Esophagus mucosa (tissue), 1 donor: ENCODE results near the gene AFF2. TPM values are rescaled to one million over a fixed set of nuclear protein-coding genes. Genes with fewer than 3 reads are reported as not detected.

Source experiments
- ATAC-seq: fragments of 200-7000 bp; cut with Tn5 transposase; one replicate; pipeline ENCODE4 v1.9.1; 2020
- total RNA-seq: library from RNA; stranded (reverse); gene quantifications from one replicate; pipeline ENCODE4 v1.2.4, GENCODE V29; 2023
- donor health status: DM: yes; HTN: yes; CAD: no.

AFF2 gene
- total RNA-seq, 1 donor from 2014 or later = 0.24 TPM

DNA sequence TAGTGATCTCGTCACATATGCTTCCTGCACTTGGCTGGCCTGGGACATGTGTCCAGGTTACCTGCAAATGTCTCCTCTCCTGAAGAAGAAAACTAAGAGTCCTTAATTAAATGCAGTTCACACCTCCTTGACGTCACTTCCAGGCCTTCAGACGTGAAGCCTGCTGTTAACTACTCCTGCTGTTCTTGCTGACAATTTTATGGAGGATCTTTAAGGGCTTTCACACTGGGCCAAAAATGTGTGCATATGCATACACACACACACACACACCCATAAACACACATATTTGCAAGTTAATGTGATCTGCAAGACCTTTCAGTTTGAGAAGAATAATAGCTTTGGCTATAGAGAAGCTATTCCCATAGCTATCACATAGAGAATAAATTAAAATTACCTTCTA, 267.9 kb downstream of the AFF2 start:
- no peak for ATAC-seq

DNA sequence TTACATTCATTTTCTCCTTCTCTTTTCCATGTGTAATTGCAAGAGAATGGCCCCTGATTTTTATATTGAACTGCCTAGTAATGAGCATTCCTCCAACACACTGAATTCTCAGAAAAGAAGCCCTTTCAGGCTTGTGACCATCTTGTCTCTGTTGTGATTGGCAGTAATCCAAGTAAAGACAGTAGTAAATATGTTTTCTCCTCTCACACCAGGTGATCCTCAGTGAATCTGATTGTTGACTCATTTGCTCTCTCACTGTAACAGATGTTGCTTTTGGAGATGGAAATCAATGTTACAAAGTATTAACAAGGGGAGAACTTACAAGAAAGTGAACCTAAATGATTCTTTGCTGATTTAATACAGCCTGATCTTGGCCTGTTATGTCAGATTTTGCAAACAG, 271.0 kb downstream of the AFF2 start:
- ATAC-seq = no peak

DNA sequence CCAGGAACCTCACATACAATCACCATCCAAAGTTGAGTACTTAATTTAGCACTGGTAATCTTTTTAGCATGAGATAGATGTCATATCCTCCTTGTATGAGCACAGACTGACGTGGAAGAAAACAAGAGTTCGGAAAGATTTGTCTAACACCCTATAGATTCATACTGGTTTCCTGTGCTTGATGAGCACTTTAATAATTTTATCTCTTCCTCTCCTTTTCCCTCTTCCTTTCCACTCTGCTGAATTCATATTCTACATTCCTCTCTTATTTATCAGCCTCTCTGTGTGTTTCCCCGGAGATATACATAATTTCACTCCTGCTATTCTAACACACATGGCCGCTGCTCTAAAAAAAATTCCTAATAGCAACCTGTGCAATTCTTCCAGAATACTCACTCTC, 273.9 kb downstream of the AFF2 start:
- no peak for ATAC-seq

DNA sequence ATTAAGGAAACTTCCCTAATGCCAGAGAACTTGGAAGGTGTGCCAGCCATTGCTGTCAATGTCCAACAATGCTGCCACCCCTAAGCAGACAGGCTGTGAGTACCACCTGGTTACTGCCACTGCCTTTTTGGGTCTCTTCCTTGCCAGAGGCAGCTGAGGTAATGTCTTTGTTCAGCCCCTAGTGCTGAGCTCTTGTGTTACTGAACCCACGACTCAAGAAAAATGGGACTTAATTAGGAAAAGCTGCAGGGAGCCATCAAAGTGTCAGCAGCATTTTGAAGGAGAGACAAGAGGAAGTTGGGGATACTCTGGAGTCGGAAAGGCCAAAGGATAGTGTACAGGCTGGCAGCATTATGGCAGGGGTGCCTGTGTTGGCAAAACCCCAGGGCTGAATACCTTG, 283.7 kb downstream of the AFF2 start:
- no peak for ATAC-seq

DNA sequence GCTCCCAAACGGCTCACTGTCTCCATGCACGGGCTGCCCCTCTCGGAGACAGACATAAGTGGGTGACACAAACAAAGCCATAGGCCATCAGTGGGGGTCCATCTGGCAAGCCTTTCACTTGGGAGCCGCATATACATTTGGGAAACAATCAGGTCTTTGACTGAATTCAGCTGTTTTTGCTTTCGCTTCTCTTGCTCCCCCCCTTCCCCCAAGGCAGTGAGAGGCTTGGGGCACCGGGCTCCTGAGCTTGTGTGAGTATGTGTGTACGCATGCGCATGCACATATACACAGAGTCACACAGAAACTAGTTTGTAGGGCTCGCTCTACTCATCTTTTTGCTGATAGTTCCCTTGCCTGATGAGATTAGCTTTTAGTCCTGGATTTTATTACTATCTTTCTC, 284.4 kb downstream of the AFF2 start:
- no peak for ATAC-seq

DNA sequence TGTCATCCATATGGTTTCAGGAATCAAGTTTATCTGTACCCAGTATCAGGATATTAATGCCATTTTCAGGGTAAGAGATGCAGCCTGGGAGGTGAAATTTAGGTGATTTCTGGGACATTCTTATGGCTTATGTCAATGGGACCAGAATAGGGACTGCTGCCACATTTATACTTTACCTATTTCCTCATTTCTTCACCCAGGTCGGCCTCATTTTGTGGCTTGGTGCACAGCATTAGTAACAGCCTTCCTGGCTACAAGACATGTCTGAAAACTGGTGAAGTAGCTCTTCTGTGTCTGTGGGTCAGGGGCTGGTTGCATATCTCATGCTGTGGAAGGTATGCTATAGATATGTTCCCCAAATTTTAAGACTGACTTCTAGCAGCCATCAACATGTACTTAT, 284.8 kb downstream of the AFF2 start:
- ATAC-seq = no peak

DNA sequence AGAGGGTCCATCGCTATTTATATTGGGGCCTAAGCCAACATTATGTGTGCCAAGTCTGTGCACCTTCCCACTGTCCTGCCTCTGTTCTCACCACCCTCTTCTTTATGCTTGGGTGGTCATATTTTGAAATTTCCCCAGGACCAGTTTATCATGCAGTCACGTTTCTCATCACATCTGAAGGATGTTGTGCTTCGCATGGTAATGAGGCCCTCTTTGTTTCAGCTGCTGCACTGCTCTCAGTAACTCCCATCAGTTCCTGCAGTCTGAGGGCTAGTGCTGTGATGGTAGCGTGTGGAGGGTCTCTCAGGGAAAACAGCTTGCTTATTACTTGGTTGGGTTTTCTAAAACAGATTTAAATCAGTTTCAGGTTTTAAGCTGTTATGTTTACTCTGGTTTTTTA, 288.0 kb downstream of the AFF2 start:
- ATAC-seq = no peak

DNA sequence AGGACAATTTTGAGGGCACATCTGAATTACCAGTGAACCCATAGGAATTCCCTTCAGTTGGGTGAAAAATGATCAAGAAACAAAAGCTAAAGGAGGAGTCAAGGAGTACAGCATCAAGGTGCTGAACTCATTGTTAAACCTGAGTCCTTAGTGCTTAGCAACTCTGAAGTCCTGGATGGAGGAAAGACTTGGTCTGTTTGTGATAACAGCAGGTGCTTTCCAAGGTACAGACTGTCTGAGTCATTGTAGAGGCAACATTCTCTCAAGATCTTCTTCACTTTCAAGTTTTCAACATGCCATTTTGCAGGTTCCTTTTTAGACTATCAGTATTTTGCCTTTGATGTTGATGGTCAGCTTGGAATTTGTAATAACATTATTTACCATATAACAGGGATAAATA, 293.9 kb downstream of the AFF2 start:
- no peak for ATAC-seq

DNA sequence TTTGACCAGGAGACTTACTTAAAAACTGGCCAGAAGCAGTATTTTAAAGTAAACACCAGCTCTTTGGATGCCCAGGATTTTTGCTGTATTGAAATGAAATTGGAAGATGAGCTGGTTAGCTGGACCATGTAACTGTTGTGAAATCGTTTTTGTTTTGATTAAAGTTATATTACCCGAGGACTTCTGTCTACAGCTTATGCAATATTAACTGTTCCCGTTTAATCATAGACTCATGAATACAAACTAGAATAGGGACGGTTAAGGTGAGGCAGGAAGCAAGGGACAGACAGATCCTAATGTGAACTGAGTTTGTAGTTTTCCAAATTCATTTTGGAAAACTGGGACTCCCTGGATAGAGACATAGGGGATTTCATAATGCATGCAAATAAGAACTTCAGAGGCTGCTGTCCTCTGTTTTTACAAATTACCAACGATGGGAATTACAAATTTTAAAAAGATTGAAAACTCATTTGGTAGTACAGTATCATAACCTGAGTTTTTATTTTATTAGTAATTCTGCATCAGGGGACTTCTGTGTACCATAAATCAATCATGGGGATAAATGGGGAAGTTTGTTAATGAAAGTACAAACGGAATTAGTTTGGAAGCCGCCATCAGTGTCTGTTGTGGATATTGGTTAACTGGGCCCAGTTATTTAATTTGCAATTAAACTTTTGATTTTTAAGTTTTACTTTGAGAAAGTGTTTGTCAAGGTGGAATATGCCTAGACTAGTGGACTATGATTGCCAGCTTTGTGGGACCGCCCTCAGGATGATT, 304.4 kb downstream of the AFF2 start:
- no peak for ATAC-seq

DNA sequence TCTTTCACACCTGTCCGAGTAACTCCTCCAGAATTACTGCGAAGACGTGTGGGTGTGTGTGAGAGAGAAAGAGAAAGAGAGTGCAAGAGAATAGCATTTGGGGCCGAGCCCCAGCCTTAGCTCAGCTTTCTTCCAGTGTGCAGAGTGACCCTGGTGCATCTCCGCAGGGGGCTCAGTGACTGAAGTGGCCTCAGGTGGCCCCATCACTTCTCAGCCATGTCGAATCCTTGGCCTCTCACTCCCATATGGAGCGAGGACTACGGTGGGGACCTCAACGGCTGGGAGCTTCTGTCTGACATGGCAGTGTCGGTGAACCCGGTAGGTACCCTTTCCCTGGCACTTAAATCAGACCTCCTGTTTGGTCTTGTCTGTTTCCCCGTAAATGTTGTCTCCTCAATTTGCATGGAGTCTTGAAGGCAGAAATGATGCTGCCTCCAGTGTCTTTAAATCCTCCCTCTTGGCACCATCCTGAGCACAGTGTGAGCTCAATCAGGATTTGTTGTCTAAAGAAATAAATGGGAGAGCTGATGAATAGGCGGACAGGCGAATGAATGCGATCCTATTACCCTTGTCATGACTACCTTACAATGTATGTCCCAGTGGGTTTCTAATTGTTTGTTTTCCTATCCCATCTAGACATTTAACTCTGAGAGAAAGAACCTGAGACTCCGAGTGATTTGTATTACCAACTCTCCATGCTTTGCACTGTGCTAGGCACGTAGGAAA, 305.9 kb downstream of the AFF2 start:
- ATAC-seq = no peak

DNA sequence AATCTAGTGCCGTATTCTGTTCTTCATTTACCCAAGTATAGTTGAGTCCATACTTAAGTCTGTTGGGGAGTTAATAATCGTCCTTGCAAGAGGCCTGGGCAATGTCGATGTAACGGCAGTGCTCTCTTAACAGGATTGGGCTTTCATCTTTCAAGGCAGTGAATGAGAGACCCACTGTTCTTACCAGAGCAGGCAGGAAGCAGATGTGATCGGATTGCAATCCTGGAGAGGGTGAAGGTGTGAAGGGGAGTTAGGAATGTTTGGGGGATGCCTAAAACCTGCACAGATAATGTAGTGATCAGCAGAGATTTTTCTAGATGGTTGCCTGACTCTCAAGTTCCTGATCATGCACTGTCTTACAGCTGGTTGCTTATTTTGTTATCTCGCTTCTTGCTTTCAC, 308.4 kb downstream of the AFF2 start:
- no peak for ATAC-seq

DNA sequence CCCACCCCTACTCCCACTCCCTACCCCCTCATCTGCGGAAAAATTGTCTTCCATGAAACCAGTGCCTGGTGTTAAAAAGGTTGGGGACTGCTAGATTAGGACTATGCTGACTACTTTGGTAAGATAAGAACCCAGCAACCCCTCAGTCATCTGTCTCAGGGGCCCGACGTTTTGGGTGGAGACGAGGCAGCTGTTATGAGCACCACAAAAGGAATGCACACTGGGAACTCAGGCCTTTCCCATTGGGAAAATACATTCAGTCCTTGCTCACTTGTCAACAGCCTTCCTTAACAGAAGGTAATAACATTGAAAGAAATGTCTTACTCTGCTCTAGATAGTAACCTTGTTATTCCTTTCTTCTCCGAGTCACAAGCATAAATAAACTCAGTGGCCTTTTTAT, 310.8 kb downstream of the AFF2 start:
- no peak for ATAC-seq

DNA sequence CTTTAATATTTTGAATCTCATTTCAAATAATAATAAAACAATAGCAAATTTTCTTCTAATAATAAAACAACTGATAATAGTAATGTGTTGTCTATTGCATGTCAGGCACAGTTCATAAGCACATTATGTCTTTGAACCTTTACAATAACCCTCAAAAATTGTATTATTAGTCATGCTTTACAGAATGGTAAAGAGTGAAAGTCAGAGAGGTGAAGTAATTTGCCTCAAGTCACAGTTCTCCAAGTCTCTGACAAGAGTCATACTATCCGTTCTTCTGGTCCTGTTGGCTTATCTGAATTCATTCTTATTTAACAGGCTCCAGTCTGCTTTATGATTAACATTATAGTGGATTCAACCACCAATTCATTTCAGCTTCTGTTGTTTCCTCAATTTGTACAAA, 313.0 kb downstream of the AFF2 start:
- no peak for ATAC-seq

DNA sequence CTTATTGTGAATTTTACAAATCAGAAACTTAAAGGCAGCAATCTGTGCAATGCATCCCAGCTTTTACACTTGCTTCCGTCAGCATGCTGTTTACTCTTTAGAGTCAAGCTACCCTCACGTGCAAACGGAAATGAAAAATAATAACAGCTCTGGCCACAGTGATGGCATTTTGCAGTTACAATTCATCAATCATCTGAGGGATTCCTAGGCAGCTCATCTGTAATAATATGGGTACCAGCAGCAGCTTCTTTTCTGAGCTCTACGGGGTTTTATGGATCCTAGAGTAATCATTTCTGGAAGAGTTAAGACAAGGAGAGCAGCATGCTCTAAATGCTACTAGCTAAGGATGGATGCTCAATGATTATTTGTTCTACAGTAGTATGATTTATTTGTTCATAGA, 313.6 kb downstream of the AFF2 start:
- no peak for ATAC-seq

DNA sequence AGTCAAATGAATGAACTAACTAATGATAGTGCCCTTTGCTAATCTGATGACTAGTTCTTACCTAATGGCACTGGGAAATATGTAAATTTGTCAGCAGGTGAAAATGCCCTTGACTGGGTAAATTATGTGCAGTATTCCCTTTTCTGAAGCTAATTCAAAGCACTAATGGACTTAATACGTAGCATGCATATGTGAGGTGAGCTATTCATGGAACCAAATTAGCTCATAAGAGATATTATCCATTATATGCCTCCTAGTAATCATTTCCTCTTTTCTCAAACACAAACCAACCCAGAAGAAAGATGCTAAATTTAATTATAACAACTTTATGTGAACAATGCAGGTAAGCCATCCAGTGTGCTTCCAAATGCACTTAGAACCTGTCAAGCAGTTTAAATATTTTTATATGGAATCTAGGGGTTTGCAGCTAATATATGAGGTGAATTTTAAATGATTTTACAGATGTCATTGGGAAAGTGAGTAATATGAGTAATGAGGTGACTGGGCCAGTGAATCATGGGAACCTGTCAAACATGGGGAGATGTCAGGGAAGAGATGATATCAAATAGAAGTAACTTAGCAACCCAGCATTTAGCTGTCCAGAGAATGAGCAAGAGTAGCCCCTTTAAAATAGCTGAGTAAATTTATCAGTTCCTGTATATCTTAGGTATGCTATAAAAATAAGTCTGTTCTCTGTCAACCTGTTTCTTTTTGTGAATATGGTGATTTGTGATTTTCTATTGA, 315.0 kb downstream of the AFF2 start:
- ATAC-seq = no peak

DNA sequence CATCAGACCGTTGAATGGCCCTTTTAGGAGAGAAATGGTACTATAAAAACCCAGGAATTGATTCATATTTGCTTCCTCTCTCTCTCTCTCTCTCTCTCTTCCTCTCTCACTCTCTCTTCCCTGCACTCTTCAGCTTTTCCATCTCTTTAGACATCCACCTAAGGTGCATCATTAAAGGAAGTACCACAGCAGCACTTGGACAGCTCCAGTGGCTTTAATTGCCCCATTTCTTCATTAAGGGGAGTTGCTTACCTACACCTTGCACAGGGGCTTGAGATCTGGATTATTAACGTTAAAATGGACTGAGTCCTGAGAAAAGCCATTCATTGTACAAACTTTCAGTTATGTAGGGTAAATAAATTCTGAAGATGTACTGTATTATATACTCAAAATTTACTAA, 323.6 kb downstream of the AFF2 start:
- ATAC-seq = no peak

DNA sequence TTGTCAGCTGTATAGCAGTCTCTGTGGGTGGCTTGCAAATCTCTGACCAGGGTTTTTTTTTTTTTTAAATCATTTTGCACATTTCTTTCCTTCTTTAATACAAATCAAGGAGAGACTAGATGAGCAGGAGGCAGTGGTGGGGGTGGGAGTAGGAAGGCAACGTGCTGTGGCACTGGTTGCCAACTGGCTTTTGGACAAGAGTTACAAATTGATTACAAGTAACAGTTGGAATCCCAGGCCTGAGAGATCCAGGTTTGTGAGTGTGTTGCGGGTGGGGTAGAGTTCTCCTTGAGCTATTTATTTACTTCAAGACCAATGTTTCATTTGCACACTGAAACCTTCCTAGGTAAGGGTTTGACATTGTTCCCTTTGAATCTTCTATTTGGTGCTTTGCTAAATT, 325.3 kb downstream of the AFF2 start:
- ATAC-seq = no peak

DNA sequence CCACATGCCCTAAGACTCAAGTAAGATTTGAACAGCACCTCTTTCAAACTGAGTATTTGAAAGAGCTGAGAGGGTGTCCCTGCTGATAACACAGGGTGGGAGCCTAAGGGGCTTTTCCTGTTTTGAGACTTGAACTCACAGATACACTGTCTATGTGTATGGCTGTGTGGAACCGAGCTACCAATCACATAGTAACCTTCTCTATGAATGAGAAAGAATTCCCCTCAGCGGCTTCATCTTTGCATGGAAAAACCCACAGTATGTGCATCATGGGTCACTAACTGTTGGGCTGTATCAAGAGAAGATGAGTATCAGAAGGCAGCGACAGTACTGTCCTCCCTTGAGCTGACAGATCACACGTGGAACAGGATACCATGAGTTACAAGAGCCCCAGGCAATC, 336.3 kb downstream of the AFF2 start:
- no peak for ATAC-seq

DNA sequence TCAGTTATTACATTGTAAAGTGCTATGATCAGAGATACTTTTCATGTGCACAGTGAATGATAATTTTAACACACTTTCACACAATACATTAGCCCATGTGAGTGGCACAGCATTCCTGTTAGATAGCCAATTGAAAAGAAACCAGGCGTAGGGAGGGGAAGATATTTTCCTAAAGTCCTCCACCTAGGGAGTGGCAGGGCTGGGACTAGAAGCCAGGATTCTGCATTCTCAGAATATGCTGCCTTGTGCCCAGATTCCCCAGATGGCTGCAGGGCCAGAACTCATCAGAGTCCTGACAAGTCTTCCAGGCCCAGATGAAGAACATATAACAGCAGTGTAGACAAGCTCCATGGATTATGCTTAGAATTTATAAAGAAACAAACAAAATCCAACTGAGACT, 350.2 kb downstream of the AFF2 start:
- ATAC-seq = no peak

DNA sequence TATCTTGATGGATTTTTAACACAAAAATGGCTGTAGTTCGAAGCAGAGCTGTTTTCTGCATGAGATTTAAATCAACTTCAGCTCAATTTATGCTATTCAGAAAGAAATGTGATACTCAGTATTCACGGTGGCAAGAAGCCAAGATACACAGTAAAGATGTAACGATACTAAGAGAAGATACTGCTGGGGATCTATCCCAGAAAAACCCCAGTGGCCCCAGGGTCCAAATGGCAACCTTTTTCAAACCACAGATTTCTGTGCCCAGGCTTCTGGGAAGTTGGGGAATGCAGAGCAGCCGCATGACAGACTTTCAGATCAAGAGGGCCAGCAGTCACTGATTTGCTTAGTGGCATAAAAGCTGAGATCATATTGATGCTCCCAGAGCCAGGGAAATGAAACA, 353.9 kb downstream of the AFF2 start:
- no peak for ATAC-seq

DNA sequence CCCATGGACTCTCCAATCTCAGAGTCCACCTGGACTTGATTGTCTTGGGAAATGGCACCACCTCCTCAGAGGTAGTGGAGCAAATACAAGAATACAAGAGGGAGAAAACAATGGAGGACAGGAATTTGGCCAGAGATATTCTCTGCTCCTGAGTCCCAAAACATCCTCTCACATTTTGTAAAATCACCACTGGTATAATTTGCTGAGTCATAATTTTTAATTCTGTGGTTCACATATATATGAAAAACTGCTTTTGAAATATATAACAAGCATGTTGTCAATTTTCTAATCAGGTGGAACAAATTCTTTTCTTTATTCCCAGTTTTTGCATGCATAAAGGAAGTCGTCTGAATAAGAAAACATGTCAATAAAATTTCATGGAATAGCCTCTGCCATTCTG, 356.1 kb downstream of the AFF2 start:
- no peak for ATAC-seq

DNA sequence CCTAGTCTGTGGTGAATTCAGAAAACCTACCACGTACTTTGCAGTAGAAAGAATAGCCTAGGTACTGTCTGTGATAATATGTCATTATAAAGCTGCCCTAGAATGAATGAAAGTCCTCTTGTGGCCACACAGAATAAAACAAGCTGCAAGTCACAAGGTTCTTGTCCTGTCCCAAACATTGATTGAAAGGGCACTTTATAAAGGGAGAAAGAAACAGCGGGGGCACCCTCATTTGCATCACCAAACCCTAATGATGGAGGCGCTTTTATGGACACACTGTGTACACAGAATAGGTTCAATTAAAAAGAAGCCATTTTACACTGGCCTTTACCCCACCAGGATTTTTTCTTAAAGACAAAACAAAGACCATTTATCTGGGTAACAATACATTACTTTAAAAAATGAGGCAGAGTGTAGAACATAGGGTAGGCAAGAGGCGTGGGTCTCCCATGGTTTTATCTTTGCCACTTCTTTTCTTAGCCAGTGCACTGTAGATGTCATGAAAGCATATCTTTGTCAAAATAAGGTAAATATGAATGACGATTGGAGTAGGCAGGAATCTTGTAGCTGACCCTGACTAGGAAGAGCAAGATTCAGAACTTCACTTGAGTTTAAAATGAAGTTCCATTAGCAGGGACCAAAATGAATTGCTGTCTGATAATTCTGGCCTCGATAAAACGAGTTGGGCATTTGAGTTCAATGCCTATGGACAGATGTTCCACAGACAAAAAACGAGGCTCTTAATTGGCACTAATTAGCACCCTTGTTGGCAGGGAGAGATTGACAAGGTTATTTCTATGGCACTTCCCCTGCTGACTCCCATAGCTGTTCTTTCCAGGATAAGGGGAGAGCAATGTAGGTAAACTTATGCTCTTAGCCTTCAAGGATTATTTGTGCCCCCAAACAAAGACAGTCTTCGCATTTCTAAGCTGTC, 365.1 kb downstream of the AFF2 start:
- no peak for ATAC-seq

DNA sequence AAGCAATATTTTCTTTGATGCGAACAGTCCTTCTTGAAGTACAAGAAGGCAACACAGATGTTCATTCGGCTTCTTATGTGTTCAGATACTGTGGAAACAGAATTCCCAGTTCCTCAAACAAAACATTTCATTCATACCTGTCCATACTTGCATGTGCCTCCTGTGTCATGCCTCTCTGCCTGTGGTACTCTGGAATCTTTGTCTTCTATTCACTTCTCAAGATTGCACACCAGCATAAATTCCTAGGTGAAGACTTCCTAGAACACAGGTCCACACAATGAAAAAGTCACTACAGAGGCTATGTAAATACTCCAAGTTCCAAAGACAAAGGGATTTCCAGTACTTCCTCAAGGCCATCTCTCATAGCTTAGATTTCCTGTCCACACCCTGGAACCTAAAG, 367.2 kb downstream of the AFF2 start:
- ATAC-seq = no peak
